CD4-positive, alpha-beta T cell treated with Interleukin-1 beta for 1 hour (primary cell): ENCODE measurements around the gene PIM1.
A peak's percentile ranks its signal among the peaks of the same experiment; 100 is the strongest.

Experiments
- DNase-seq, 2 donors: peaks; one replicate each; pipeline ENCODE4 v3.0.0-alpha.2; 2020 to 2022

PIM1 gene

GRCh38 chr6:37138856-37139229 lies 31.1 kb upstream of the PIM1 start:
- DNase-seq: no peak

DNA sequence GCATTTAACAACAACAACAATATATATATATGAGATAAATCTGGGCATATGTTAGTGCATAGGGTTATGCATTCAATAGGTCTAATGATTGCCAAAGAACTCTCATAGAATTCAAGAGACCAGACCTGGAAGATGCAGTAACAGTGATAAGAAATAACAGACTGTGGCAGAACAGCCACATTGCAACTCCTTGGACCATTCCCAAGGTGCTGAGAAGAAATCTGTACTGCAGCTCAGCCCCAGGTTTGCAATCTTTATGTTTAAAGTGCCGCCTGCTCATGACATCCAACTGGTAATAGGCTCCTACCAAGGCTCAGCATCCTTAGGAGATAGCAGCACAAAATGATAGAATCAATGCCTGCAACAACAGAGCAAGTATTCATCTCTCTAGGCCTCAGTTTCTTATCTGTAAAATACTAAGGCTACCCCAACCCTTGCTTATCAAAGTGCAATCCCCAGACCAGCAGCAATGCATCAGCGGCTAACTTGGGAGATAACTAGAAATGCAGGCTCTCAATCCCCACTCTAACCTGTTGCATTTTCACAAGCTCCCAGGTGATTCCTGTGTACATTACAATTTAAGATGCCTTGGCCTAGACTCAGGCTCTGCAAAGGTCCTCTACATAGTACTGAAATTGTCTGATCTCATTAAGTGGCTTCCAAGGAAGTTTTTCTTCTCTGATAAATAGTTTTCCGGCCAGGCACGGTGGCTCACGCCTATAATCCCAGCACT lies 30.6 kb upstream of the PIM1 start:
- DNase-seq: no peak

GRCh38 chr6:37140145-37140544 lies 29.8 kb upstream of the PIM1 start:
- no peak for DNase-seq

DNA sequence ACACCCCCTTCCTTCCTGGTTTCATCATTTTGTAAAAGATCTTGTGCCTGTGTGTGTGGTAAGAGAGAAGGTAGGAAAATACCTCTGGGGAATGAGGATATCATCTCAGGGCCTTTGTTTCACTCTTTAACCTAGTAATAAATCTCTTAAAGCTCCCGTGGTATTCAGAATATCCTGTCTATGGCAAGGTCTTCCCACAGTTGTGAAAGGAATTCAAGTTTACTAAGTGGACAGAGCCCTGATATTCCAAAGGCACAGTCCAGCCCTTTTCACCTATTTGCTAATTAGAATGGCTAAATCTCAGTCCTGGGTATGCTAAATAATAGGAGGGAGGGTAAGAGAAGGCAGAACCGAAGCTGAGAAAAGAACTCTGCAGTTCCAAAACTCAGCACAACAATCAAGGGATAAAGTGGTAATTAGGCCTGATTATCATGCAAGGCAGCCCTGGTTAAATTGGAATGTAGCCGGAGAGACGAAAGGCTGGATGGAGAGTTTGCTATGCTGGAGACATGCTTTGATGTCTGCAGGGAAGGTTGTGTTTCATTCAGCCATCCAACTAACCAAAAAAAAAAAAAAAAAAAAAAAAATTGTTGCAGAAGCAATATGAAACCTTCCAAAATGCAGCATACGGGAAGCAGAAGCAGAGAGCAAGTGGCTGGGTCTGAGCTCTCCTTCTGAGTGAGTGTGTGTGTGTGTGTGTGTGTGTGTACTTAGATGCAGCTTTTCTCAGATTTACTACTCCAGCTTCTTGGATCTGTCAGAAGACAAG lies 28.5 kb upstream of the PIM1 start:
- no peak for DNase-seq

- DNase-seq: no peak
Observed at GRCh38 chr6:37142050-37142614, 27.8 kb upstream of the PIM1 start.

DNA sequence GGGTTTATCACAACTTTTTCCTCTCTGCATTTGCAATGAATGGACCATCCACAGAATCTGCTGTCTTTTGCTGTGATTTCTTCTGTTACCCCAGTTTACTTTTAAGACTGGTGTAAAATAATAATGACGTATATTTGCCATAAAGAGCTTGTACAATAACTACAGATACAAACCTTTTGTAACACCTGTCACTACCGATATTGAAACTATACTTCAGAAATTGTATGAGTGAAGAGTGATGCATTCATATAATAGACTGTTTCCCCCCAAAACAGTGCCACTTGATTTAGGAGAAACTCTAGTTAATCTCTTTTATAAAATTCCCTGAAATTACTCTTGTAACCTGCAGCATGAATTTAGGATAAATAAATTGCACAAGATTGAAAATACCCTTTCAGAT lies 26.4 kb upstream of the PIM1 start:
- no peak for DNase-seq

DNA sequence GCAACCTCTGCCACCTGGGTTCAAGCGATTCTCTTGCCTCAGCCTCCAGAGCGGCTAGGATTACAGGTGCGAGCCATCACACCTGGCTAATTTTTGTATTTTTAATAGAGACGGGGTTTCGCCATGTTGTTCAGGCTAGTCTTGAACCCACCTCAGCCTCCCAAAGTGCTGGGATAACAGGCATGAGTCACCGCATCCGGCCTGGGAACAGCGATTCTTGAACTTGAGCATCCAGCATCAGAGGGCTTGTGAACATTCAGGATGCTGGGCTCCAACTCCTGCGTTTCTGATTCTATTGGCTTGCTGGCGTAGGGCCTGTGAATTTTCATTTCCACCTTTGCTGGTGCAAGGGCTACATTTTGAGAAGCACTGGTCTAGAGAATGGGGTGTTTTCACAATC lies 24.5 kb upstream of the PIM1 start:
- no peak for DNase-seq

- DNase-seq: no peak
Observed at GRCh38 chr6:37146735-37147157, 23.2 kb upstream of the PIM1 start.

DNA sequence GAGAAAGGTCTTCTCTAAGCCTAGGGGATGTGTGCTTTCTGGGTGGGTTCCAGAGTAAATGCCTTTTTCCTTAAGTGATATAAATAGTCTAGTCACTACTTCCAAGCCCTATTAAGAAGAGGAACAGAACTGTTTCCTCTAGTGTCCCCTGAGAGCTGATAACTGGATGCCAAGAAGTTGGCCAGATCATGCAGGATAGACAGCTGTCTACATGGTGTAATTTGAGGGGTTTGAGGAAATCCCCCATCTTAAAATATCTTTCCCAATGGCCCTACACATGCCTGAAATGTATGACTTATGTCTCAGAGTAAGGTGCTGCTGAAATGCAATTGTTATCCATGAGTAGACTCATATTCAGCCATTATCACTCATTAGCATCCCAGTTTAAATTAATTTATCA lies 20.2 kb upstream of the PIM1 start:
- DNase-seq: no peak

GRCh38 chr6:37150314-37150713 lies 19.6 kb upstream of the PIM1 start:
- no peak for DNase-seq

GRCh38 chr6:37155394-37156312 lies 14.3 kb upstream of the PIM1 start:
- DNase-seq: peak; percentile 47 to 72

DNA sequence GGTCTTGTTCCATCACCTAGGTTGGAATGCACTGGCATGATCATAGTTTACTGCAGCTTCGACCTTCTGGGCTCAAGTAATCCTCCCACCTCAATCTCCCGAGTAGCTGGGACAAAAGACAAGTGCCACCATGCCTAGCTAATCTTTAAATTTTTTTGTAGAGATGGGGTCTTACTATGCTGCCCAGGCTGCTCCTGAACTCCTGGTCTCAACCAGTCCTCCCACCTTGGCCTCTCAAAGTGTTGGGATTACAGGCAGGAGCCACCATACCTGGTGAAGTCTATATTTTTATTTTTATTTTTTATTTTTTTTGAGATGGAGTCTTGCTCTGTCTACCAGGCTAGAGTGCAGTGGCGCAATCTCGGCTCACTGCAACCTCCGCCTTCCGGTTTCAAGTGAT lies 11.4 kb upstream of the PIM1 start:
- DNase-seq: no peak

GRCh38 chr6:37160922-37161778 lies 8.8 kb upstream of the PIM1 start:
- DNase-seq: no peak

GRCh38 chr6:37162740-37163139 lies 7.2 kb upstream of the PIM1 start:
- DNase-seq: no peak

- no peak for DNase-seq
Observed at GRCh38 chr6:37168163-37168758, 1.7 kb upstream of the PIM1 start.

- peak in 1 of 2 donors; percentile 26 for DNase-seq
Observed at GRCh38 chr6:37168811-37169495, 999 bp upstream of the PIM1 start.

DNA sequence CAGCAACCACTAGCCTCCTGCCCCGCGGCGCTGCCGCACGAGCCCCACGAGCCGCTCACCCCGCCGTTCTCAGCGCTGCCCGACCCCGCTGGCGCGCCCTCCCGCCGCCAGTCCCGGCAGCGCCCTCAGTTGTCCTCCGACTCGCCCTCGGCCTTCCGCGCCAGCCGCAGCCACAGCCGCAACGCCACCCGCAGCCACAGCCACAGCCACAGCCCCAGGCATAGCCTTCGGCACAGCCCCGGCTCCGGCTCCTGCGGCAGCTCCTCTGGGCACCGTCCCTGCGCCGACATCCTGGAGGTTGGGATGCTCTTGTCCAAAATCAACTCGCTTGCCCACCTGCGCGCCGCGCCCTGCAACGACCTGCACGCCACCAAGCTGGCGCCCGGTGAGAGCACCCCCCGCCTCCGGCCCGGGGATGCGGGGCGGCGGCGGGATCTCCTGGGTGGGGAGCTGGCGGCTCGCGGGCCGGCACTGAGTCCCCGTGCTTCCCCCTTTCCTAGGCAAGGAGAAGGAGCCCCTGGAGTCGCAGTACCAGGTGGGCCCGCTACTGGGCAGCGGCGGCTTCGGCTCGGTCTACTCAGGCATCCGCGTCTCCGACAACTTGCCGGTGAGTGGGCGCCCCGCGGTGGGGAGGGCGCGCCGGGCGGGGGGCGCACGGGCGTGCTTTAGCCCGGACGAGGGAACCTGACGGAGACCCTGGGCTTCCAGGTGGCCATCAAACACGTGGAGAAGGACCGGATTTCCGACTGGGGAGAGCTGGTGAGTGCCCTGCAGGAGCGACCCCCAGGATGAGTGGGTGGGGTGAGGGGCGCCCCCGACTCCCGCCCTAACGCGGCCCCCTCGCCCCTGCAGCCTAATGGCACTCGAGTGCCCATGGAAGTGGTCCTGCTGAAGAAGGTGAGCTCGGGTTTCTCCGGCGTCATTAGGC lies 585 bp downstream of the PIM1 start:
- peak; percentile 31 to 47 for DNase-seq

DNA sequence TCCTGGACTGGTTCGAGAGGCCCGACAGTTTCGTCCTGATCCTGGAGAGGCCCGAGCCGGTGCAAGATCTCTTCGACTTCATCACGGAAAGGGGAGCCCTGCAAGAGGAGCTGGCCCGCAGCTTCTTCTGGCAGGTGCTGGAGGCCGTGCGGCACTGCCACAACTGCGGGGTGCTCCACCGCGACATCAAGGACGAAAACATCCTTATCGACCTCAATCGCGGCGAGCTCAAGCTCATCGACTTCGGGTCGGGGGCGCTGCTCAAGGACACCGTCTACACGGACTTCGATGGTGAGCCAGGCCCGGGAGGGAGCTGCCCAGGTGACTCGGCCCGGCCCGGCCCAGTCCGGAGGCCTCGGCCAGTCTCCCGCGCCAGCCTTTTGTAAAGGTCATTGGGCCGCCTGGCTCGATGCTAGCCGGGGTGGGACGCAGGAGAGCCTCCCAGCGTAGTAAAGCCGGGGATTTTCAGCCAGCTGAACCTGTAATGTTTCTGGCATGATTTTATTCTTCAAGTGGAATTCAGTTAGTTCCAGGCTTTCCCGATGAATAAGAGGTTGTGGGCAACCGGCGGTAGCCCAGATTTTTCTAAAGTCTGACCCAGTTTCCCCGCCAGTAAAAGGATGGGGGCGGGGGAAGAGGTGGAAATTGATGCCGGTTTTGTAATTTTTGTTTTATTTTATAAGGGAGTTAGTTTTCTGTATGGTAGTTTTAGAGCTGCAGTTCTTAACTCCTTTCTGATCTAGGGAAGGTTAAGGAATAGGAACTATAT lies 1.4 kb downstream of the PIM1 start:
- peak; percentile 24 to 27 for DNase-seq
